Osteocyte (in vitro differentiated cells): Measurements from ENCODE around the gene LARP6. TPM values are rescaled to one million over a fixed set of nuclear protein-coding genes. Genes with fewer than 3 reads are reported as not detected.
A peak's percentile ranks its signal among the peaks of the same experiment; 100 is the strongest.
"Not testable (repeated sequence)": the region's sequence is repeated elsewhere in the genome, so short reads cannot be mapped to it uniquely, and the experiment has no call there.

Source experiments
- DNase-seq: peaks from one replicate; pipeline ENCODE4 v3.0.0; 2021; ENCODE audit warnings: mixed read lengths; ENCODE audit not compliant: unreplicated experiment; ENCODE audit errors: extremely low spot score
- H3K27ac Mint-ChIP-seq: one replicate; pipeline ENCODE4 v1.8.0; 2021; ENCODE audit warnings: mild to moderate bottlenecking, mixed read lengths; ENCODE audit not compliant: unreplicated experiment
- H3K27me3 Mint-ChIP-seq: one replicate; pipeline ENCODE4 v1.8.0; 2021; ENCODE audit warnings: mixed read lengths; ENCODE audit not compliant: unreplicated experiment
- H3K36me3 Mint-ChIP-seq: one replicate; pipeline ENCODE4 v1.8.0; 2021; ENCODE audit warnings: mixed read lengths; ENCODE audit not compliant: unreplicated experiment
- H3K4me1 Mint-ChIP-seq: one replicate; pipeline ENCODE4 v1.8.0; 2021; ENCODE audit warnings: mixed read lengths; ENCODE audit not compliant: unreplicated experiment
- H3K4me3 Mint-ChIP-seq: one replicate; pipeline ENCODE4 v1.8.0; 2021; ENCODE audit warnings: mild to moderate bottlenecking, moderate library complexity, mixed read lengths; ENCODE audit not compliant: unreplicated experiment
- H3K9me3 Mint-ChIP-seq: one replicate; pipeline ENCODE4 v1.8.0; 2021; ENCODE audit warnings: mixed read lengths; ENCODE audit not compliant: unreplicated experiment
- total RNA-seq: library from RNA; stranded (reverse); gene quantifications from 2 replicates; pipeline ENCODE4 v1.2.1, GENCODE V29; 2021
- TF ChIP-seq, protein P1 (sequence below): fragments of 200-600 bp; sonication (generic); IDR thresholded peaks from 2 replicates; pipeline ENCODE4 v1.5.0; 2021; ENCODE audit warnings: antibody characterized with exemption, mild to moderate bottlenecking, moderate library complexity

LARP6 gene
- total RNA-seq, 1 donor from 2014 or later = 119 TPM

DNA sequence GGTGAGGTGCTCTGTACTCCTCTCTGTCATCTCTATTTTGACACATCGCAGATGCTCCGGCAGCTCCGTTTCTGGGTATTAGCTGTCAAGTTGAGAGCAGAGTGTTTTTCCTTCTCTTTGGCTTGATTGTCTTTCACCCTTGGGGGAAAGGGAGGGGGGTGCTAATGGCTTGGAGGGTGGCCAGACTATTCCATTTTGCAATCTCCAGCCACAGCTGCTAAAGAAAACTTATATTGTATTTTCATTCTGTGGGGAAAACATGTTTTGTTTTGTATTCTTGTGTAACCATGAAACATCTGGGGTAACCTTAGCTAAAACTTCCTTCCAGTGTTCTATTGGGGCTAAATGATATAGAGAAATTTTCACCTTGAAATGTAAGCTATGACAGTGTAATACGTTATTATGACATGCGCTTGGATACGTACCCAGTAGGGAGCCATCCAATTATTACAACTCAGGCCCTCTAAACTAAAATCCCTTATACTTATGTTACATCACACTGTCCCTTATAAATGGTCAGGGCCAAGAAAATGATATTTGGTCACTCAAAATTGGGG, 14.0 kb upstream of the LARP6 start:
- peak overlapping the region; percentile 41 for H3K4me3 Mint-ChIP-seq
- no peaks in the 10 kb centered on the region for H3K27me3 Mint-ChIP-seq
- H3K27ac Mint-ChIP-seq = peak overlapping the region; percentile 92
- no peaks in the 10 kb centered on the region for H3K36me3 Mint-ChIP-seq
- DNase-seq = no peak
- H3K4me1 Mint-ChIP-seq = peaks cover 60% of the 10 kb centered on the region
- no peaks in the 10 kb centered on the region for H3K9me3 Mint-ChIP-seq
- TF ChIP-seq, protein P1, sequence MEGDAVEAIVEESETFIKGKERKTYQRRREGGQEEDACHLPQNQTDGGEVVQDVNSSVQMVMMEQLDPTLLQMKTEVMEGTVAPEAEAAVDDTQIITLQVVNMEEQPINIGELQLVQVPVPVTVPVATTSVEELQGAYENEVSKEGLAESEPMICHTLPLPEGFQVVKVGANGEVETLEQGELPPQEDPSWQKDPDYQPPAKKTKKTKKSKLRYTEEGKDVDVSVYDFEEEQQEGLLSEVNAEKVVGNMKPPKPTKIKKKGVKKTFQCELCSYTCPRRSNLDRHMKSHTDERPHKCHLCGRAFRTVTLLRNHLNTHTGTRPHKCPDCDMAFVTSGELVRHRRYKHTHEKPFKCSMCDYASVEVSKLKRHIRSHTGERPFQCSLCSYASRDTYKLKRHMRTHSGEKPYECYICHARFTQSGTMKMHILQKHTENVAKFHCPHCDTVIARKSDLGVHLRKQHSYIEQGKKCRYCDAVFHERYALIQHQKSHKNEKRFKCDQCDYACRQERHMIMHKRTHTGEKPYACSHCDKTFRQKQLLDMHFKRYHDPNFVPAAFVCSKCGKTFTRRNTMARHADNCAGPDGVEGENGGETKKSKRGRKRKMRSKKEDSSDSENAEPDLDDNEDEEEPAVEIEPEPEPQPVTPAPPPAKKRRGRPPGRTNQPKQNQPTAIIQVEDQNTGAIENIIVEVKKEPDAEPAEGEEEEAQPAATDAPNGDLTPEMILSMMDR = no peak

DNA sequence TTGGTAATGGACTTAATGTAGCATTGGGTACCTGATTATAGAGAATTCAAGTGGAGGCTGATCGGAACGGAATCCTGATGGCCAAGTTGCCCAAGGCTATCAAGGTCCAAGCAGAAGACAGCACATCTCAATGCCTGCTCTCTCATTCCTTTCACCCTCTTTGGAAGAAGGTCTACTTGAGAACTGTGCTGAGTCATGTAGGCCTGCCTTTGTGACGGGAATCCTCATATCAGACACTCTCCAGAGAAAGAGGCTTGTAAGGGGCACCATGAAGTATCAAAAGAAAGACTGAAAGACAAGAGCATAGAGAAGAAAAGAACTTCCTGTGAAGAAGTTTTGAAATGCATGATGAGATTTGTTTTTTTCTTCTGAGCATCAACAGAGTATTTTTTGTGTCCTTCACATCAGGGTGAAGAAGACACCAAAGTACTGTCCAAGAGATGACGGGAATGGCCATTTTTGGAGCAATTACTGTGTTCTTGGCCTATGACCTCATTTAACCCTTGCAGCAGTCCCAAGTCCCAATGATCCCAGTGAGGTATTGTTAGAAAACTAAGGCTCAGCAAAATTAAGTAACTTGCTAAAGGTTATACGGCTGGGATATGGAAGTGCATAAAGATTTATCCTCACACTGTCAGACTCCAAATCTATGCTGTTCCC, 13.2 kb upstream of the LARP6 start:
- Mint-ChIP-seq H3K27ac (peak overlapping the region; percentile 92), H3K4me3 (no peak overlapping the region), H3K9me3 (no peaks in the 10 kb centered on the region), H3K4me1 (peaks cover 65% of the 10 kb centered on the region), H3K36me3 (no peaks in the 10 kb centered on the region), H3K27me3 (no peaks in the 10 kb centered on the region)
- no peak for DNase-seq
- TF ChIP-seq, protein P1 = no peak

DNA sequence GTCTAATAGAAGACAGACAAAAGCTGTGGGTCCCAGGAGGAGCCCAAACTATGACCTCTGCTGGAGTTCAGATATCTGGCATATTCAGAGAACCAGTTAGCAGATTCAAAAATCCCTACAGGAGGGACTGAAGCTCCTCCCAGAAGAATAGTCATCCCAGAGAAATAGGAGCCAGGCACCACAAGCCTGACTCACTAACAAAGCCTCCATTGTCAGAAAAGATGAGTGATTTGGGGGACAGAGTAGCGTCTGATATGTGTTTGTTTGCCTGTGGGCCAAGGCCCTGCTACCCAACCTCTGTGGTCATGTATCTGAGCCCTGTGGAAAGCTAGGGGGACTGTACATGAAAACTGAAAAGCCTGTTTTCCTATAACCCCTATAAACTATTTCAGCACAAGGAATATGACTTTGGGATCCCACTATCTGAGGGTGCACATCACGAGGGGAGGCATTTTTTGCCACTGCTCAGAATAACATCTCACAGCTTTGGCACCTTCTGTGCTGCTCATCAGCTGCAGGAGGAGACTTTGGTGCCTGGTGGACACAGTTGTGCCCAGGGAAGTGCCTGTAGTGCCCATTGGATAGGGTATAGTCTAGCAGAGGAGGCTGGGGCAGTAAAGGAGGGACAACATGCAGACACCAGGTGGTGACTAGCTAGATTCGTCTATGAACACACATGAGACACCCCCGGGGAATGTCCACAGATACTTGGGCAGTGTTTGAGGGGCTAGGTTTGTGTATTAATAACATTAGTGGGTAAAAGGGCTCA, 9.7 kb upstream of the LARP6 start:
- H3K4me3 Mint-ChIP-seq = no peak overlapping the region
- no peak for DNase-seq
- H3K27ac Mint-ChIP-seq = peak overlapping the region; percentile 91
- TF ChIP-seq, protein P1 = no peak
- no peaks in the 10 kb centered on the region for H3K27me3 Mint-ChIP-seq
- no peaks in the 10 kb centered on the region for H3K36me3 Mint-ChIP-seq
- peaks cover 46% of the 10 kb centered on the region for H3K4me1 Mint-ChIP-seq
- no peaks in the 10 kb centered on the region for H3K9me3 Mint-ChIP-seq

DNA sequence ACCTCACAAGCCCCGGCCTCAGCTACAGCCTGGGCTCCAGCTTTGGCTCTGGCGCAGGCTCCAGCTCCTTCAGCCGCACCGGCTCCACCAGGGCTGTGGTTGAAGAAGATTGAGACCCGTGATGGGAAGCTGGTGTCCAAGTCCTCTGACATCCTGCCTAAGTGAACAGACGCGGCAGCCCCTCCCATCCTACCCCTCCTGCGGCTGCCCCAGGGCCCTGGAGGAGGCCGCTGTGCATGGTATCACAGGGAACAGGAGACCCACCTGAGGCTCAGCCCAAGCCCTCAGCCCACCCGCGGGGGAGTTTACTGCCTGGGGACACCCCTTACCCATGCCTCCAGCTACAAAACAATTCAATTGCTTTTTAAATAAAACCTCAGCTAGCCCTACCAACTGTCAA, 6.0 kb upstream of the LARP6 start:
- no peaks in the 10 kb centered on the region for H3K36me3 Mint-ChIP-seq
- H3K9me3 Mint-ChIP-seq = no peaks in the 10 kb centered on the region
- peaks cover 61% of the 10 kb centered on the region for H3K4me1 Mint-ChIP-seq
- TF ChIP-seq, protein P1 = no peak
- H3K27me3 Mint-ChIP-seq = no peaks in the 10 kb centered on the region
- no peak overlapping the region for H3K4me3 Mint-ChIP-seq
- H3K27ac Mint-ChIP-seq = no peak overlapping the region
- no peak for DNase-seq

DNA sequence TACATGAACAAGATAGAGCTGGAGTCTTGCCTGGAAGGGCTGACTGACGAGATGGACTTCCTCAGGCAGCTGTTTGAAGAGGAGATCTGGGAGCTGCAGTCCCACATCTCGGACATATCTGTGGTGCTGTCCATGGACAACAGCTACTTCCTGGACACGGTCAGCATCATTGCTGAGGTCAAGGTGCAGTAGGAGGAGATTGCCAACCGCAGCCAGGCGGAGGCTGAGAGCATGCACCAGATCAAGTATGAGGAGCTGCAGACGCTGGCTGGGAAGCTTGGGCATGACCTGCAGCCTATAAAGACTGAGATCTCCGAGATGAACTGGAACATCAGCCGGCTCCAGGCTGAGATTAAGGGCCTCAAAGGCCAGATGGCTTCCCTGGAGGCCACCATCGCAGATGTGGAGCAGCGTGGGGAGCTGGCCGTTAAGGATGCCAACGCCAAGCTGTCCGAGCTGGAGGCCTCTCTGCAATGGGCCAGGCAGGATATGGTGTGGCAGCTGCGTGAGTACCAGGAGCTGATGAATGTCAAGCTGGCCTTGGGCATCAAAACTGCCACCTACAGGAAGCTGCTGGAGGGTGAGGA, 5.5 kb upstream of the LARP6 start:
- Mint-ChIP-seq H3K9me3 (no peaks in the 10 kb centered on the region), H3K4me3 (no peak overlapping the region), H3K4me1 (peaks cover 64% of the 10 kb centered on the region), H3K36me3 (no peaks in the 10 kb centered on the region), H3K27ac (peak overlapping the region; percentile 11), H3K27me3 (no peaks in the 10 kb centered on the region)
- DNase-seq = no peak
- TF ChIP-seq, protein P1 = no peak

DNA sequence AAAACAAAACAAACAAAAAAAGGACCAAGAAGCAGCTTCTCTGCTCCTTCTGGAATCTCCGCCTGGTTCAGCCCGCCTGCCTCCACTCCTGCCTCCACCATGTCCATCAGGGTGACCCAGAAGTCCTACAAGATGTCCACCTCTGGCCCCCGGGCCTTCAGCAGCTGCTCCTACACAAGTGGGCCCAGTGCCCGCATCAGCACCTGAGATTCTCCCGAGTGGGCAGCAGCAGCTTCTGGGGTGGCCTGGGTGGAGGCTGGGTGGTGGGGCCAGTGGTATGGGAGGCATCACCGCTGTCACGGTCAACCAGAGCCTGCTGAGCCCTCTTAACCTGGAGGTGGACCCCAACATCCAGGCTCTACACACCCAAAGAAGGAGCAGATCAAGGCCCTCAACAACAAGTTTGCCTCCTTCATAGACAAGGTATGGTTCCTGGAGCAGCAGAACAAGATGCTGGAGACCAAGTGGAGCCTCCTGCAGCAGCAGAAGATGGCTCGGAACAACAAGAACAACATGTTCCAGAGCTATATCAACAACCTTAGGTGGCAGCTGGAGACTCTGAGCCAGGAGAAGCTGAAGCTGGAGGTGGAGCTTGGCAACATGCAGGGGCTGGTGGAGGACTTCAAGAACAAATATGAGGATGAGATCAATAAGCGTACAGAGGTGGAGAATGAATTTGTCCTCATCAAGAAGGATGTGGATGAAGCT, 4.8 kb upstream of the LARP6 start:
- H3K27me3 Mint-ChIP-seq, H3K9me3 Mint-ChIP-seq, H3K36me3 Mint-ChIP-seq, DNase-seq, H3K4me3 Mint-ChIP-seq: not testable (repeated sequence)
- H3K27ac Mint-ChIP-seq = peak overlapping the region; percentile 11
- peaks cover 60% of the 10 kb centered on the region for H3K4me1 Mint-ChIP-seq
